Measurements from ENCODE around the gene GSTM4. TPM values are rescaled to one million over a fixed set of nuclear protein-coding genes. Genes with fewer than 3 reads are reported as not detected.

GSTM4 gene
- total and polyA plus RNA-seq, 9 of the 15 experiments (the other 6 are each of a cell fraction or from before 2014, with no cell fraction given), result 18.8 to 53.4 (median 38.8) TPM

DNA sequence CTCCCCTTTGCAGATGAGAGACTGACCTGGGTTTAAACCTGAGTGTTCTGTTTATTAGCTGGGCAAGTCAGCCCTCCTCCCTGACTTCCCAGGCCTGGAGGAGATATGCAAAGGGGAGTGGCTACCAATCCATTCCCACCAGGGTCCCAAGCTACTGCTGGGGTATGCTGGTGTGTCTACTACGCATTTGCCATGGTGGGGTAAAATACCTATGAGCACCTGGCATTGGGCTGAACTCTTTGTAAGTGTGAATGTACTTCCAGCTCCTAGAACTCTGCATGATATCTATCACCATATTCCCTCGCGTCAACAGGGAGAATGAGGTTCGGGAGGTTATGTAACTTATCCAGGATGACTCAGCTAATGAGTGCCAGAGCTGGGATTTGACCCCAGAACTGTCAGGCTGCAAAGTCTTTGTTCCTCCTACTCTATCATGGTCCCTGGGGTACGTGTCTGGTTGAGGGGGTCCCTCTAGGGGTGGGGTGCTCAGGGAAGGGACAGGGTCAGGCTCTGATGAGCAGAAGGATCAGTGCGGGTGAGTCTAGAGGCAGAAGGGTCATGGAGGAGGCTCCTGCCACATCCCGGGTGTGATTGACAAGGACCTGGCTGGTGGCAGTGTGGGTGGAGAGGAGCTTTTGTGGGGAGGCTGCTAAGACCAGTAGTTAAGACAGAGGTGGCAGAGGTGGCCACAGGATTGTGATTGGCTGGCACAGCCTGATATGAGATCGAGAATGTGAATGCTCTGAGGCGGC is 19.5 kb upstream of the GSTM4 start (continued):
- TF ChIP-seq CEBPG (CRISPR knock-in tag; IDR thresholded peaks at IDR 0.05), result no peak
- peak; percentile 10 to 25; a peak in 1 of 4 replicates for TF ChIP-seq CEBPG (tag; conservative IDR thresholded peaks at IDR 0.05 in 1 of 2, IDR thresholded peaks at IDR 0.05 in 1 of 2)
- TF ChIP-seq NFE2 (IDR thresholded peaks at IDR 0.05; ENCODE audit: low read depth), result peak; percentile 89

DNA sequence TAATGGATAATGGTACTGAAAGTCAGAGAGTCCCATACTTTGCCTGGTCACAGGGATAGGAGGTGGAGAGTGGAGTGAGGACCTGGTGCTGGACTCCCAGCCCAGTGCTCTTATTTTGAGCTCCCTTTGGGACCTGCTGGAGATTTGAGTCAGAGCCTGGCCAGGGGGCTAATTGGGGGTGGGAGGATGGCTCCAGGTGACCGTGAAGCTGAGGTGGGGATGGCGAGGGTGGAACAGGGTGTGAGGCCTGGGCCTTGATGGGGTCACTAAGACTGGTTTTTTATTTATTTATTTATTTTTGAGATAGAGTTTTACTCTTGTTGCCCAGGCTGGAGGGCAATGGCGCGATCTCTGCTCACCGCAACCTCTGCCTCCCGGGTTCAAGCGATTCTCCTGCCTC is 18.5 kb upstream of the GSTM4 start:
- Histone ChIP-seq H3K36me3 (ENCODE audit: control insufficient read depth, insufficient read depth, low read length) (no peaks in the 10 kb centered on the region), H3K4me3 (no peak overlapping the region), H3K9ac (ENCODE audit: insufficient read depth in 1 of 2, low read depth in 2 of 2, low read length in 2 of 2) (no peak overlapping the region), H3K9me1 (ENCODE audit: control insufficient read depth, insufficient read depth, low read length) (no peaks in the 10 kb centered on the region), H3K9me3 (replicated peaks; ENCODE audit: control insufficient read depth, insufficient read depth, low read depth, low read length) (no peaks in the 10 kb centered on the region), H3K27me3 (ENCODE audit: control insufficient read depth in 2 of 2, insufficient read depth in 2 of 2, low read length in 2 of 2) (no peaks in the 10 kb centered on the region; a peak in 1 of 5 replicates), H4K20me1 (replicated peaks; ENCODE audit: control insufficient read depth, insufficient read depth, low read length) (no peaks in the 10 kb centered on the region), H3K4me1 (replicated peaks in 1 of 2; ENCODE audit: control insufficient read depth in 2 of 2, insufficient read depth in 2 of 2, low read length in 2 of 2) (peaks cover 22 to 36% of the 10 kb centered on the region in 2 experiments), H3K27ac (ENCODE audit: extremely low read depth, low read depth, low read length) (no peak overlapping the region), H3K79me2 (ENCODE audit: control insufficient read depth, insufficient read depth, low read length) (no peaks in the 10 kb centered on the region), H3K4me2 (ENCODE audit: insufficient read depth, low read length) (no peak overlapping the region), H2AFZ (ENCODE audit: low read depth, low read length) (no peak overlapping the region)
- WGBS (ENCODE audit: insufficient coverage, low coverage, missing lambda C conversion rate), result 59% methylated on average over 7 of the region's 7 CpGs
- CTCF ChIA-PET (ENCODE audit: low intra/inter-chr PET ratio), result no interaction called here
- no peak for ATAC-seq
- in situ Hi-C loops (cut with MboI) (no loop called here), intact Hi-C loops (cut with micrococcal nuclease) (no loop called here)
- BruUV-seq (replicated peaks), result no TSS peak
- FAIRE-seq, result no peak
- DNase-seq (ENCODE audit: extremely low read depth in 1 of 4, low spot score in 3 of 4), result no peak
- POLR2A ChIA-PET, result interaction anchor here (0.6 to 6.4 kb wide), 5 partner anchors 10 to 91 kb away, joined by 3 to 44 read pairs (median 7); partner anchors contain the start of genes AMPD2, GNAI3 and GNAT2
- TF ChIP-seq CBFA2T2 (conservative IDR thresholded peaks at IDR 0.05) (no peak), MAFG (tag; conservative IDR thresholded peaks at IDR 0.05) (no peak), FOXK2 (conservative IDR thresholded peaks at IDR 0.05 in 1 of 2, IDR thresholded peaks at IDR 0.05 in 1 of 2; ENCODE audit: low read depth in 2 of 2) (no peak), ZNF316 (IDR thresholded peaks at IDR 0.05) (no peak), SMARCA4 (IDR thresholded peaks at IDR 0.05) (no peak), ZNF589 (CRISPR knock-in tag; IDR thresholded peaks at IDR 0.05; ENCODE audit: low read depth) (no peak)
- TF ChIP-seq, protein P1, sequence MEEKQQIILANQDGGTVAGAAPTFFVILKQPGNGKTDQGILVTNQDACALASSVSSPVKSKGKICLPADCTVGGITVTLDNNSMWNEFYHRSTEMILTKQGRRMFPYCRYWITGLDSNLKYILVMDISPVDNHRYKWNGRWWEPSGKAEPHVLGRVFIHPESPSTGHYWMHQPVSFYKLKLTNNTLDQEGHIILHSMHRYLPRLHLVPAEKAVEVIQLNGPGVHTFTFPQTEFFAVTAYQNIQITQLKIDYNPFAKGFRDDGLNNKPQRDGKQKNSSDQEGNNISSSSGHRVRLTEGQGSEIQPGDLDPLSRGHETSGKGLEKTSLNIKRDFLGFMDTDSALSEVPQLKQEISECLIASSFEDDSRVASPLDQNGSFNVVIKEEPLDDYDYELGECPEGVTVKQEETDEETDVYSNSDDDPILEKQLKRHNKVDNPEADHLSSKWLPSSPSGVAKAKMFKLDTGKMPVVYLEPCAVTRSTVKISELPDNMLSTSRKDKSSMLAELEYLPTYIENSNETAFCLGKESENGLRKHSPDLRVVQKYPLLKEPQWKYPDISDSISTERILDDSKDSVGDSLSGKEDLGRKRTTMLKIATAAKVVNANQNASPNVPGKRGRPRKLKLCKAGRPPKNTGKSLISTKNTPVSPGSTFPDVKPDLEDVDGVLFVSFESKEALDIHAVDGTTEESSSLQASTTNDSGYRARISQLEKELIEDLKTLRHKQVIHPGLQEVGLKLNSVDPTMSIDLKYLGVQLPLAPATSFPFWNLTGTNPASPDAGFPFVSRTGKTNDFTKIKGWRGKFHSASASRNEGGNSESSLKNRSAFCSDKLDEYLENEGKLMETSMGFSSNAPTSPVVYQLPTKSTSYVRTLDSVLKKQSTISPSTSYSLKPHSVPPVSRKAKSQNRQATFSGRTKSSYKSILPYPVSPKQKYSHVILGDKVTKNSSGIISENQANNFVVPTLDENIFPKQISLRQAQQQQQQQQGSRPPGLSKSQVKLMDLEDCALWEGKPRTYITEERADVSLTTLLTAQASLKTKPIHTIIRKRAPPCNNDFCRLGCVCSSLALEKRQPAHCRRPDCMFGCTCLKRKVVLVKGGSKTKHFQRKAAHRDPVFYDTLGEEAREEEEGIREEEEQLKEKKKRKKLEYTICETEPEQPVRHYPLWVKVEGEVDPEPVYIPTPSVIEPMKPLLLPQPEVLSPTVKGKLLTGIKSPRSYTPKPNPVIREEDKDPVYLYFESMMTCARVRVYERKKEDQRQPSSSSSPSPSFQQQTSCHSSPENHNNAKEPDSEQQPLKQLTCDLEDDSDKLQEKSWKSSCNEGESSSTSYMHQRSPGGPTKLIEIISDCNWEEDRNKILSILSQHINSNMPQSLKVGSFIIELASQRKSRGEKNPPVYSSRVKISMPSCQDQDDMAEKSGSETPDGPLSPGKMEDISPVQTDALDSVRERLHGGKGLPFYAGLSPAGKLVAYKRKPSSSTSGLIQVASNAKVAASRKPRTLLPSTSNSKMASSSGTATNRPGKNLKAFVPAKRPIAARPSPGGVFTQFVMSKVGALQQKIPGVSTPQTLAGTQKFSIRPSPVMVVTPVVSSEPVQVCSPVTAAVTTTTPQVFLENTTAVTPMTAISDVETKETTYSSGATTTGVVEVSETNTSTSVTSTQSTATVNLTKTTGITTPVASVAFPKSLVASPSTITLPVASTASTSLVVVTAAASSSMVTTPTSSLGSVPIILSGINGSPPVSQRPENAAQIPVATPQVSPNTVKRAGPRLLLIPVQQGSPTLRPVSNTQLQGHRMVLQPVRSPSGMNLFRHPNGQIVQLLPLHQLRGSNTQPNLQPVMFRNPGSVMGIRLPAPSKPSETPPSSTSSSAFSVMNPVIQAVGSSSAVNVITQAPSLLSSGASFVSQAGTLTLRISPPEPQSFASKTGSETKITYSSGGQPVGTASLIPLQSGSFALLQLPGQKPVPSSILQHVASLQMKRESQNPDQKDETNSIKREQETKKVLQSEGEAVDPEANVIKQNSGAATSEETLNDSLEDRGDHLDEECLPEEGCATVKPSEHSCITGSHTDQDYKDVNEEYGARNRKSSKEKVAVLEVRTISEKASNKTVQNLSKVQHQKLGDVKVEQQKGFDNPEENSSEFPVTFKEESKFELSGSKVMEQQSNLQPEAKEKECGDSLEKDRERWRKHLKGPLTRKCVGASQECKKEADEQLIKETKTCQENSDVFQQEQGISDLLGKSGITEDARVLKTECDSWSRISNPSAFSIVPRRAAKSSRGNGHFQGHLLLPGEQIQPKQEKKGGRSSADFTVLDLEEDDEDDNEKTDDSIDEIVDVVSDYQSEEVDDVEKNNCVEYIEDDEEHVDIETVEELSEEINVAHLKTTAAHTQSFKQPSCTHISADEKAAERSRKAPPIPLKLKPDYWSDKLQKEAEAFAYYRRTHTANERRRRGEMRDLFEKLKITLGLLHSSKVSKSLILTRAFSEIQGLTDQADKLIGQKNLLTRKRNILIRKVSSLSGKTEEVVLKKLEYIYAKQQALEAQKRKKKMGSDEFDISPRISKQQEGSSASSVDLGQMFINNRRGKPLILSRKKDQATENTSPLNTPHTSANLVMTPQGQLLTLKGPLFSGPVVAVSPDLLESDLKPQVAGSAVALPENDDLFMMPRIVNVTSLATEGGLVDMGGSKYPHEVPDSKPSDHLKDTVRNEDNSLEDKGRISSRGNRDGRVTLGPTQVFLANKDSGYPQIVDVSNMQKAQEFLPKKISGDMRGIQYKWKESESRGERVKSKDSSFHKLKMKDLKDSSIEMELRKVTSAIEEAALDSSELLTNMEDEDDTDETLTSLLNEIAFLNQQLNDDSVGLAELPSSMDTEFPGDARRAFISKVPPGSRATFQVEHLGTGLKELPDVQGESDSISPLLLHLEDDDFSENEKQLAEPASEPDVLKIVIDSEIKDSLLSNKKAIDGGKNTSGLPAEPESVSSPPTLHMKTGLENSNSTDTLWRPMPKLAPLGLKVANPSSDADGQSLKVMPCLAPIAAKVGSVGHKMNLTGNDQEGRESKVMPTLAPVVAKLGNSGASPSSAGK (IDR thresholded peaks at IDR 0.05), result no peak

All from K562 (cell line).